ENCODE measurements around the gene TDRD10.
A peak's percentile ranks its signal among the peaks of the same experiment; 100 is the strongest.

TDRD10 gene

DNA sequence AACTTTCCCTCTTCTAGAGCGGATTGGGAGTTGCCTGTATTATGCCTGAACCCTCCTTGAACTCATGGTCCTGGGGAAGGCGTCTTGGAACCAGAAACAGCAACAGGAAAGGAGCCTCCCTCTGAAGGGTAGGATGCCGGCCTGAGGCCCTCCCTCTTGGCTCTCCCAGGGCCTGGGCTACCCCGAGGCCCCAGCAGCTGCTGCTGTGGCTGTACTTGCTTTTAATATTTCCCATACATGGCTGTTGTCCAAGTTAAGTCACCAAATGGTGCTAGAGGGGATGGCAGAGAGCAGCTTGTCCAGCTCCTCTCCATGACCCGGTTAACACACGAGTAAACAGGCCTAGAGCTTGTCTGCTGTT, 76.0 kb downstream of the TDRD10 start:
- no peak for DNase-seq (ENCODE audit: low read depth)

DNA sequence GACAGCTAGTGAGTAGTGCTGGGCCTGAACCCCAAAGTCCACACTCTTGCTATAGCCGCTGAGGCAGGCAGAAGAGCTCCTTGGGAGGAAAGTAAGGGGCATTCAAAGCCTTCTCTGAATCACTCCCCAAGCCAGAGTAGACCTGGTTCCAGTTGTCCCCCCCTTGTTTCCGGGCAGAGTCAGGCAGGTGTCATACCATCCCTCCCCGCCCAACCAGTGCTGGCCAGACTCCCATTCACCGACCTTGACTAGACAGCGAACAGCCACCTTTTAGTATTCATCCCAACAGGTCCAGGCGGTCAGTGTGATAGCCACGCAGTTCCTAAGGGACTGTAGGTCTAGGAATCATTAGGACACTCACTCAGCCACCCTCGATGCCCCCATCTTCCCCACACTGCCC, 77.4 kb downstream of the TDRD10 start:
- no peak for DNase-seq (ENCODE audit: low read depth)

- DNase-seq (ENCODE audit: low read depth), result no peak
Observed at GRCh38 chr1:154581766-154582165, 79.7 kb downstream of the TDRD10 start.

- no peak for DNase-seq (ENCODE audit: low read depth)
Observed at GRCh38 chr1:154582885-154583284, 80.9 kb downstream of the TDRD10 start.

GRCh38 chr1:154583773-154584172, 81.8 kb downstream of the TDRD10 start:
- DNase-seq (ENCODE audit: low read depth), result no peak

DNA sequence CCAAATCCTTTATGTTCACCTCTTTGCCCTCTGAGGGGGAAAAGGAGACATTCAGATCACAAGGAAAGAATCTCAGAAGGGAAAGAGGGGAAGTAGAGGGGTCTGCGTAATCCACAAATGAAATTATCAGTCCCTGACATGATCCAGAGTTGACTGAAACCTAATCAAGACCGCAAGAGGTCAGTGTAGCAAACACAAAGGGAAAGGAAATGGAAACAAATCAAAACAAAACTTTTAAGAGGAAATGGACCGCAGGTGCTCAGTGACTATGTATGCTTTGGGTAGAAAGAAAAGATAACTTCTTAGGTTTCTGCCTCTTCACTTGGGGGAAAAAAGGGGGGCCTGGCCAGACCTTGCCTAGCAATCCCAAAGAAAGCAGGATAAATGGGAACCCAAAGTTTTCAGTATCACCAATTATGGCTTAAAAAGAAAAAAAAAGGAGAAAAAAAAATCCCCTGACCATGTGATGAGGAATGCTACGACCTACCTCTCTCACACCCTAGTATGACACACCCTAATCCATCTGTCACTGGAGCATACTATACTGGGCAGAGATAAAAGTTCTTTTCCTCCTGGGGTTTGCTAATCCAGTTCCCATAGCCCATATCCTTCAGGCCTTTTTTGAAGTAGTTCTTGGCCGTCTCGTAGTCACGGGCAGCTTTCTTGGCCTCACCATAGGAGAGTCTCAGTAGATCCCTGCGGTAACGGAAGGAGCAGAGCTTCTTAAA, 82.4 kb downstream of the TDRD10 start:
- DNase-seq (ENCODE audit: low read depth), result no peak

GRCh38 chr1:154586231-154586630, 84.2 kb downstream of the TDRD10 start:
- no peak for DNase-seq (ENCODE audit: low read depth)

DNA sequence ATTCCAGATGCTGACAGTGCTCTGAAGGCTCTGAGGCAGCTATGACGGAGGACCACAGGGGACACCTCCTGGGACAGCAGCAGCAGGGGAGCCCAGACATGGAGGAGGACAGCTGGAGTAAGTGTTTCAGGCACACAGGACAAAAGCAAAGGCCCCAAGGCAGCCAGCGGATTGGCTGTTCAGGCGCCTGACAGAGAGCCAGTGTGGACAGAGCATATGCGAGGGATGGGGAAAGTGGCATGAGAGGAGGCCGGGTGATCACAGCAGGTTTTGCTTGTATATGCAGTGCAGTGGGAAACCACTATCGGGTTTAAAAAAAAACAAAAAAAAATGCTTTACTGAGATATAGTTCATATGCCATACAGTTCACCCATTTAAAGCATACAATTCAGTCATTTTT, 84.6 kb downstream of the TDRD10 start:
- DNase-seq (ENCODE audit: low read depth), result no peak

DNA sequence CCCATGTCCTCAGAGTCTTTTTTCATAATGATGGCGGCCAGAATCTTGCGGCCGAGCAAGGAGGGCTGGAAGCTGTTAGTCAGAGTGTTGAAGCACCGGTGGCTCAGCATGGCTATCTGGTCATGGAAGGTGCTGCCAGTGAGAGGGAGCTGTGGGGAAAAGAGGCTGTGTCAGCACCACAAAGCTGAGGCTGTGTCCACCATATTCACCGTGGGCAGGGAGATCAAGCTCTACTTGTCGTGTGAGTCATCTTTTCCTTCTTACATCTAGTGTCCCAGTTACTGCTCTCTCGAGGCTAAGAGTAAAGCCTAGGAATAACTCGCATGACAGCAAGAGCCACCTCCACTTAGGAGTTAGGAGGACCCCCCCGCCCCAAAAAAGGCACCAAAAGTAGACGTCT, 87.8 kb downstream of the TDRD10 start:
- DNase-seq (ENCODE audit: low read depth), result peak; percentile 68

GRCh38 chr1:154590756-154591155, 88.7 kb downstream of the TDRD10 start:
- peak; percentile 31 for DNase-seq (ENCODE audit: low read depth)

GRCh38 chr1:154591206-154591605, 89.2 kb downstream of the TDRD10 start:
- no peak for DNase-seq (ENCODE audit: low read depth)

GRCh38 chr1:154593390-154593789, 91.4 kb downstream of the TDRD10 start:
- DNase-seq (ENCODE audit: low read depth), result no peak

DNA sequence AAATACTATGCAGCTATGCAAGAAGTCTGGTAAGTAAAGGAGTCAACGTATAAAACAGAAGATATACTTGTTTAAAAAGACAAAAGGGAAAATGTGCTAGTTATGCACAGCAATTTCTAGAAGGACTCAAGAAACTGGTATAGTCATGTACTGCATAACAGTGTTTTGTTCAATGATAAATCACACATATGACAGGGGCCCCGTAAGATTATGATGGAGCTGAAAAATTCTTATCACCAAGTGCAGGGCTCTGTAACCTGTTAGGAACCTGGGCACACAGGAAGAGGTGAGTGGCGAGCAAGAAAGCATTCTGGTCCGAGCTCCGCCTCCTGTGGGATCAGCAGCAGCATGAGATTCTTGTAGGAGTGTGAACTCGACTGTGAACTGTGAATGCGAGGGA, 92.8 kb downstream of the TDRD10 start:
- no peak for DNase-seq (ENCODE audit: low read depth)

GRCh38 chr1:154595621-154596020, 93.6 kb downstream of the TDRD10 start:
- DNase-seq (ENCODE audit: low read depth), result peak; percentile 78

All from iris pigment epithelial cell (primary cell).